GM13976 (cell line): Measurements from ENCODE around the gene B3GALT4.

Experiments
- DNase-seq: peaks from one replicate; pipeline ENCODE4 v3.0.0; 2012; ENCODE audit warnings: low spot score
- CTCF ChIP-seq: IDR thresholded peaks from 2 replicates; pipeline ENCODE4 v1.5.1; 2012; ENCODE audit warnings: borderline replicate concordance, mild to moderate bottlenecking; ENCODE audit not compliant: insufficient read depth; ENCODE audit errors: extremely low read depth, missing control alignments, control extremely low read depth
- in situ Hi-C: fragments of 300-500 bp; cut with MboI; formaldehyde crosslinking; loops from one replicate; pipeline ENCODE4 v1.12.0; 2022; ENCODE audit warnings: low sequenced_read_pairs, mixed read lengths, inconsistent platforms; ENCODE audit not compliant: unreplicated experiment

The B3GALT4 gene

GRCh38 chr6:33292996-33293682 lies 16.2 kb downstream of the B3GALT4 start:
- no peak for TF ChIP-seq CTCF
- in situ Hi-C loops: no loop called here
- DNase-seq: no peak

- no peak for DNase-seq
- TF ChIP-seq CTCF: no peak
- in situ Hi-C loops: no loop called here
These were observed 17.3 kb downstream of the B3GALT4 start for GRCh38 chr6:33294086-33294823.

GRCh38 chr6:33295621-33296369 lies 18.9 kb downstream of the B3GALT4 start:
- in situ Hi-C loops: no loop called here
- no peak for TF ChIP-seq CTCF
- no peak for DNase-seq

- in situ Hi-C loops: no loop called here
These were observed 20.0 kb downstream of the B3GALT4 start for GRCh38 chr6:33296797-33297405.

GRCh38 chr6:33297406-33297955 lies 20.6 kb downstream of the B3GALT4 start:
- peak; percentile 68 for DNase-seq
- no peak for TF ChIP-seq CTCF
- in situ Hi-C loops: no loop called here

More at GRCh38 chr6:33296797-33297405, 20.0 kb downstream of the B3GALT4 start:
- DNase-seq: no peak
- no peak for TF ChIP-seq CTCF

- no peak for TF ChIP-seq CTCF
- peak; percentile 89 for DNase-seq
These were observed 21.2 kb downstream of the B3GALT4 start for GRCh38 chr6:33297956-33298772.

More at GRCh38 chr6:33297956-33298772, 21.2 kb downstream of the B3GALT4 start:
- in situ Hi-C loops: no loop called here
